ENCODE results near the gene PPP5C. TPM values are rescaled to one million over a fixed set of nuclear protein-coding genes. Genes with fewer than 3 reads are reported as not detected.

The PPP5C gene
- polyA plus RNA-seq, 1 experiment: 123 TPM

DNA sequence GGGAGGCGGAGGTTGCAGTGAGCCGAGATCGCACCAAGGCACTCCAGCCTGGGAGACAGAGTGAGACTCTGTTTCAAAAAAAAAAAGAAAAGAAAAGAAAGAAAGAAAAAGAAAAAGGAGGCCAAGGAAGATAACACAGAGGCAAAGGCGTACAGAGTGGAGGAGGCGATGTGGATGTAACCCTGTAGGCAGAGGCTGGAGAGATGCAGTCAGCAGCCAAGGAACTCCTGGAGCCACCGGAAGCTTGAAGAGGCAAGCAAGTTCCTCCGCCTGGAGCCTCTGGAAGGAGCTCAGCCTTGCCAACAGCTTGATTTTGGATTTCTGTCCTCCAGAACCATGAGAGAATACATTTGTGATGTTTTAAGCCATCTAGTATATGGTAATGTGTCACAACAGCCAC is 73.2 kb downstream of the PPP5C start:
- H3K36me3 ChIP-seq (ENCODE audit: control insufficient read depth, insufficient read depth, low read length): no peaks in the 10 kb centered on the region
- 0 out of 2 replicates have a peak, but pooled peaks cover 2% of the 10 kb centered on the region for H3K27me3 ChIP-seq (ENCODE audit: control insufficient read depth, insufficient read depth, low read length)
- CTCF ChIA-PET: no interaction called here
- no peak for TF ChIP-seq CTCF (IDR thresholded peaks at IDR 0.05; ENCODE audit: insufficient read depth, low read depth, low read length)
- DNase-seq (ENCODE audit: low read depth): no peak
- no peak overlapping the region for H3K4me3 ChIP-seq (ENCODE audit: low read depth, low read length)
- POLR2A ChIA-PET: no interaction called here

GRCh38 chr19:46422344-46422743 is 75.5 kb downstream of the PPP5C start:
- ChIA-PET POLR2A (no interaction called here), CTCF (no interaction called here)
- Histone ChIP-seq H3K4me3 (ENCODE audit: low read depth, low read length) (no peak overlapping the region), H3K36me3 (ENCODE audit: control insufficient read depth, insufficient read depth, low read length) (no peaks in the 10 kb centered on the region), H3K27me3 (ENCODE audit: control insufficient read depth, insufficient read depth, low read length) (0 out of 2 replicates have a peak, but pooled peaks cover 2% of the 10 kb centered on the region)
- no peak for DNase-seq (ENCODE audit: low read depth)
- no peak for TF ChIP-seq CTCF (IDR thresholded peaks at IDR 0.05; ENCODE audit: insufficient read depth, low read depth, low read length)

- no peak for DNase-seq (ENCODE audit: low read depth)
- Histone ChIP-seq H3K36me3 (ENCODE audit: control insufficient read depth, insufficient read depth, low read length) (no peaks in the 10 kb centered on the region), H3K27me3 (ENCODE audit: control insufficient read depth, insufficient read depth, low read length) (0 out of 2 replicates have a peak, but pooled peaks cover 2% of the 10 kb centered on the region), H3K4me3 (ENCODE audit: low read depth, low read length) (no peak overlapping the region)
- POLR2A ChIA-PET: no interaction called here
- CTCF ChIA-PET: interaction anchor here (0.6 kb wide), 1 partner anchor 24 kb away, joined by 4 read pairs; no protein-coding TSS in a partner anchor
- TF ChIP-seq CTCF (IDR thresholded peaks at IDR 0.05; ENCODE audit: insufficient read depth, low read depth, low read length): no peak
Measured at GRCh38 chr19:46423188-46423587, 76.3 kb downstream of the PPP5C start.

GRCh38 chr19:46426035-46426505 is 79.2 kb downstream of the PPP5C start:
- peak overlapping the region; percentile 53 for H3K4me3 ChIP-seq (ENCODE audit: low read depth, low read length)
- no peak for DNase-seq (ENCODE audit: low read depth)
- H3K27me3 ChIP-seq (ENCODE audit: control insufficient read depth, insufficient read depth, low read length): 0 out of 2 replicates have a peak, but pooled peaks cover 2% of the 10 kb centered on the region
- TF ChIP-seq CTCF (IDR thresholded peaks at IDR 0.05; ENCODE audit: insufficient read depth, low read depth, low read length): no peak
- ChIA-PET POLR2A (no interaction called here), CTCF (interaction anchor here (0.6 kb wide), 1 partner anchor 58 kb away, joined by 3 read pairs; no protein-coding TSS in a partner anchor)
- H3K36me3 ChIP-seq (ENCODE audit: control insufficient read depth, insufficient read depth, low read length): no peaks in the 10 kb centered on the region

GRCh38 chr19:46426506-46427162 is 79.7 kb downstream of the PPP5C start:
- DNase-seq (ENCODE audit: low read depth): no peak
- no peaks in the 10 kb centered on the region for H3K36me3 ChIP-seq (ENCODE audit: control insufficient read depth, insufficient read depth, low read length)
- H3K4me3 ChIP-seq (ENCODE audit: low read depth, low read length): peak overlapping the region; percentile 53
- no peak for TF ChIP-seq CTCF (IDR thresholded peaks at IDR 0.05; ENCODE audit: insufficient read depth, low read depth, low read length)
- ChIA-PET CTCF (no interaction called here), POLR2A (no interaction called here)
- 0 out of 2 replicates have a peak, but pooled peaks cover 2% of the 10 kb centered on the region for H3K27me3 ChIP-seq (ENCODE audit: control insufficient read depth, insufficient read depth, low read length)

Data from BJ (cell line).